ENCODE data around the gene NSD1.

NSD1 gene

DNA sequence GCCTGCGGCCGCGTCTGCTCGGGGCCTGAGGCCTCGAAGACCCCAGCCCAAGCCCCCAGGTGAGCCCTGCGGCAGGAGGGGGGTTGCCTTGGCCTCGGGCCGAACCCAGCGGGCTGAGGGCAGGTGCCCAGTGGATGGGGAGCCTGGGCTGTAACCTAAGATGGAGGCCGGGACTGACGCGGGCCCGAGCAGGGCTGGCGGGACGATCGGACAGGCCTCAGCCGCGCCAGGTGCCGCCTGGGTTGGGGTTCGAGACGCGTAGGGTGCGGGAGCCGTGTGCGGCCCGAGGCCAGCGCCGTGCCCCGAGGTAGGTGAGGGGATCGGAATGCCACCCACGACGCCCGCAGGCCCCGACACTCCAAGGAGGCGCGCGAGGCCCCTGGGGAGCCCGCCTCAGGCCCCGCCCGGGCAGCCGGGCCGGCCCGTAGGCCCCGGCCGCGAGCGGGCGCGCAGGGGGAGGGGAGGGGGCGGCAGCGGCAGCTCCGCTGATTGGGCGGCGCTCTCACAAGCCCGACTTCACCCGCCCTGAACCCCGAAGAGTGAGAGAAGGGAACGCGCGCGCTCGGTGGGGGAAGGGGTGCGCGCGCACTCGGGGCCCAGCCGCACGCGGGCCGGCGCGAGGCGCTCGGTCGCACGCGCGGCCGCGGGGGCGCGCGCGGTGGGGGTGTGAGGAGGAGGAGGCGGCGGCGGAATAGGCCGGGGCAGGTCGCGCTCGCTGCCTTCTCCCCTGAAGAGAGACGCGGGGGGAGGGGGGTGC is at the start of gene NSD1:
NSD1 (plus strand) TSS at position 678 of the 757 bp plus-strand sequence. CDS start 1,331 bp downstream, outside the sequence.
- DNase-seq (ENCODE audit: low read depth) = peak; percentile 82

- no peak for DNase-seq (ENCODE audit: low read depth)
Measured at GRCh38 chr5:177084175-177084574, 49.4 kb upstream of the NSD1 start.

GRCh38 chr5:177085985-177086653 is 47.5 kb upstream of the NSD1 start:
- no peak for DNase-seq (ENCODE audit: low read depth)

DNA sequence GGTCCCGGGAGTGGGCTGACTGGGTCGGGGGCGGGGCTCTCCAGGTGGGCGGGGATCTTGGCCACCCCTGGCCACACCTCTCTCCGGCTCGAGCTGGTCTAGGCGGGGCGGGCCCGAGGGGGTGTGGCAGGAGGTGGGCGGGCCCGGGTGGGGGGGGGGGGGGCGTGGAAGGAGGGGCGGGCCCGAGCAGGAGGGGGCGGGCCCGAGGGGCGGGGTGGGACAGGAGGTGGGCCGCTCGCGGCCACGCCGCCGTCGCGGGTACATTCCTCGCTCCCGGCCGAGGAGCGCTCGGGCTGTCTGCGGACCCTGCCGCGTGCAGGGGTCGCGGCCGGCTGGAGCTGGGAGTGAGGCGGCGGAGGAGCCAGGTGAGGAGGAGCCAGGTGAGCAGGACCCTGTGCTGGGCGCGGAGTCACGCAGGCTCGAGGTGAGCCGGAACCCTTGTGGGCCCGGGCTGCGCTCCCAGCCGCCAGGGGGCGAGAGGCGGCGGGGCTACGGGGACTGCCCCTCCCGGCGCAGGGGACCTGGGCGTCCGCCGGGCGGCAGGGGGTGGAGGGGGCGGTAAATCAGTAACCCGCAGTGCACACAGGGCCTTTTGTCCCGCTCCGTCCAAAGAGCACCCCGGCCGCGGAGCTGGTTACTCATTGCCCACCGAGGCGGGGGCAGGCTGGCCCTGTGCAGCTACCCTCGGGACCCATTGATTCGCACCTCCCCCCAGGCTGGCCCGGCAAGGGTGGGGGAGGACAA is 46.7 kb upstream of the NSD1 start, which contains the start of gene FGFR4:
FGFR4 (plus strand) TSS at position 262 of the 744 bp plus-strand sequence. CDS start 2,688 bp downstream, outside the sequence.
- peak; percentile 46 for DNase-seq (ENCODE audit: low read depth)

DNA sequence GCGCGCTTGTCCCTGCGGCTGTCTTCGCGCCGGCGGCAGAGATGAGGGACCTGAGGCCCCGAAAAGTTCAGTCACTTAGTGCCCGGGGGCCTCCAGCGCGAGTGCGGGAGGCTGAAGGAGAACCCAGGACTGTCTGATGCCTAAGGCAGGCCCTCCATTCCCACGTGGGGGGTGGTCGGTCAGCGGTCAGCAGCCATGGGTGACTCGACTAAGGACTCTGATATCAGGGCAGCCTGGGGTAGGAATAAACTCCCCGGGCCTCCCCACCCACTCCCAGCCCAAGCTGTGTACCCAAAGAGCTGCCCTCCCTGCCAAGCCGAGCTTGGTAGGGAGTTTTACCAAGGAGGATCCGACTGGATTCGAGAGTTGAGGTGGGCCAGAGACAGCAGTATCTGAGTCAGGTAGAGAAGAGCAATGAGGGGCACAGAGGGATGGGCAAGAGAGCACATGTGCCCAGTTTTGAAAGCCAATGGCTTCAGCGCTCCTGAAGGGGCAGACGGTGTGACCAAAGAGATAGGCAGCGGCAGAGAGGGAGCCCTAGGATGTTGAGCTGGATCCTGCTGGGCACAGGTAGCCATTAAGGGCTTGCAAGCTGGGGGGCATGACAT is 46.1 kb upstream of the NSD1 start:
- no peak for DNase-seq (ENCODE audit: low read depth)

- DNase-seq (ENCODE audit: low read depth) = peak; percentile 18
Measured at GRCh38 chr5:177089127-177089526, 44.4 kb upstream of the NSD1 start.

DNA sequence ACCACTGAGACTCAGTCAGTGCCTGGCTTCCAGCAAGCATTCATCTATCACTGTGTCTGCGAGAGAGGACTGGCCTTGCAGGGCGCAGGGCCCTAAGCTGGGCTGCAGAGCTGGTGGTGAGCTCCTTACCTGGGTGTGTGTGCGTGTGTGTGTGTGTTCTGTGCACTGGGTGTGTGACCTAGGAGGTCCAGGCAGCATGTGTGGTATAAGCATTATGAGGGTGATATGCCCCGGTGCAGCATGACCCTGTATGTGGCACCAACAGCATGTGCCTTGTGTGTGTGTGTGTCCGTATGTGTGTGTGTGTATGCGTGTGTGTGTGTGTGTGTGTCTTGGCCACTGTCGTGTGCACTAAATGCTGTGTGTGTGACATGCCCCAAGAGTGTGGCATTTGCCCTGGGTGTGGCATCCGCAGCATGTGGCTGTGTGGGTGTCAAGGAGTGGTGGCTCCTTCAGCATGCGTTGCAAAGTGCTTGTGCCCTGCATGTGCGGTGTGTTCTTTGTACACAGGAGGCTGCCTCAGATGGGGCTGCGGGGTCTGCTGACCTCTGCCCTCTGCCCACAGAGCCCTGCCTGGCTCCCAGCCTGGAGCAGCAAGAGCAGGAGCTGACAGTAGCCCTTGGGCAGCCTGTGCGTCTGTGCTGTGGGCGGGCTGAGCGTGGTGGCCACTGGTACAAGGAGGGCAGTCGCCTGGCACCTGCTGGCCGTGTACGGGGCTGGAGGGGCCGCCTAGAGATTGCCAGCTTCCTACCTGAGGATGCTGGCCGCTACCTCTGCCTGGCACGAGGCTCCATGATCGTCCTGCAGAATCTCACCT is 43.5 kb upstream of the NSD1 start:
- DNase-seq (ENCODE audit: low read depth) = no peak

DNA sequence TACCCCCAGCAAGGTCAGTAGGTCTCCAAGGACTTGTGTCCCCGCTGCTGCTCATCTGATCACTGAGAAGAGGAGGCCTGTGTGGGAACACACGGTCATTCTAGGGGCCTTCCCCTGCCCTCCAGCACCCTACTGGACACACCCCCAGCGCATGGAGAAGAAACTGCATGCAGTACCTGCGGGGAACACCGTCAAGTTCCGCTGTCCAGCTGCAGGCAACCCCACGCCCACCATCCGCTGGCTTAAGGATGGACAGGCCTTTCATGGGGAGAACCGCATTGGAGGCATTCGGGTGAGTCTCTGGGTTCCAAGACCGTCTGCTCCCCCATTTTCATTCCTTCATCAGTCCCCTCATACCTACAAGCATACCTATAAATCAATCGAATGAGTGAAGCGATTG is 42.8 kb upstream of the NSD1 start:
- no peak for DNase-seq (ENCODE audit: low read depth)

GRCh38 chr5:177091232-177091631 is 42.3 kb upstream of the NSD1 start:
- DNase-seq (ENCODE audit: low read depth) = no peak

DNA sequence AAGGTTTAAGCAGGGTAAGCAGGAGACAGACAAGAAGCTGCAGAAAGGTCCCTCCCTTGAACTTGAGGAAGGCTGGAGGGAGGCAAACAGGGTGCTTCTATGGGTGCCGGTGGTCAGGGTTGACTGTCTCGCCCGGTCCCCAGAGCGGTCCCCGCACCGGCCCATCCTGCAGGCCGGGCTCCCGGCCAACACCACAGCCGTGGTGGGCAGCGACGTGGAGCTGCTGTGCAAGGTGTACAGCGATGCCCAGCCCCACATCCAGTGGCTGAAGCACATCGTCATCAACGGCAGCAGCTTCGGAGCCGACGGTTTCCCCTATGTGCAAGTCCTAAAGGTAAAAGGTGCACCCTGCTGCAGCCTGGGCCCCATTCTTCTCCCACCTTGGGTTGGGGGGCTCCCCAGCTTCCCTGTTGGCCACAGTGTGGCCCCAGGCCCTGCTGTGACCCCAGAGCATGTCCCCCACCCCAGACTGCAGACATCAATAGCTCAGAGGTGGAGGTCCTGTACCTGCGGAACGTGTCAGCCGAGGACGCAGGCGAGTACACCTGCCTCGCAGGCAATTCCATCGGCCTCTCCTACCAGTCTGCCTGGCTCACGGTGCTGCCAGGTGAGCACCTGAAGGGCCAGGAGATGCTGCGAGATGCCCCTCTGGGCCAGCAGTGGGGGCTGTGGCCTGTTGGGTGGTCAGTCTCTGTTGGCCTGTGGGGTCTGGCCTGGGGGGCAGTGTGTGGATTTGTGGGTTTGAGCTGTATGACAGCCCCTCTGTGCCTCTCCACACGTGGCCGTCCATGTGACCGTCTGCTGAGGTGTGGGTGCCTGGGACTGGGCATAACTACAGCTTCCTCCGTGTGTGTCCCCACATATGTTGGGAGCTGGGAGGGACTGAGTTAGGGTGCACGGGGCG is 41.1 kb upstream of the NSD1 start:
- DNase-seq (ENCODE audit: low read depth) = no peak

DNA sequence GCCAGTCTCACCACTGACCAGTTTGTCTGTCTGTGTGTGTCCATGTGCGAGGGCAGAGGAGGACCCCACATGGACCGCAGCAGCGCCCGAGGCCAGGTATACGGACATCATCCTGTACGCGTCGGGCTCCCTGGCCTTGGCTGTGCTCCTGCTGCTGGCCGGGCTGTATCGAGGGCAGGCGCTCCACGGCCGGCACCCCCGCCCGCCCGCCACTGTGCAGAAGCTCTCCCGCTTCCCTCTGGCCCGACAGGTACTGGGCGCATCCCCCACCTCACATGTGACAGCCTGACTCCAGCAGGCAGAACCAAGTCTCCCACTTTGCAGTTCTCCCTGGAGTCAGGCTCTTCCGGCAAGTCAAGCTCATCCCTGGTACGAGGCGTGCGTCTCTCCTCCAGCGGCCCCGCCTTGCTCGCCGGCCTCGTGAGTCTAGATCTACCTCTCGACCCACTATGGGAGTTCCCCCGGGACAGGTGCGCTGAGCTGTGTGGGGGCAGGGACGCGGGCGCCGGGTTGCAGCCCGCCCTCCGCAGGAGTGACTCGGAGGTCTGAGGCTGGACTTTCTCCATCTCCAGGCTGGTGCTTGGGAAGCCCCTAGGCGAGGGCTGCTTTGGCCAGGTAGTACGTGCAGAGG is 40.4 kb upstream of the NSD1 start:
- DNase-seq (ENCODE audit: low read depth) = no peak

DNA sequence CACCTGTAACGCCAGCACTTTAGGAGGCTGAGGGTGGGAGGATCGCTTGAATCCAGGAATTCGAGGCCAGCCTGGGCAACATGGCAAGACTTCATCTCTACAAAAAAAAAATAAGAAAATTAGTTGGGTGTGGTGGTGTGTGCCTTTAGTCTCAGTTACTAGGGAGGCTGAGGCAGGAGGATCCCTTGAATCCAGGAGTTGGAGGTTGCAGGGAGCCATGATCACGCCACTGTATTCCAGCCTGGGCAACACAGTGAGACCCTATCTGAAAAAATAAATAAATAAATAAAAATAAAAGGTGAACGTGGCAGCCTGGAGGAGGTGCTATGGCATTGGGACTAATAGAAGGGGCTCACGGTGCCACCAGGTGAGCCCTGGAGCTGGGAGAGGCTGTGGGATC is 39.8 kb upstream of the NSD1 start:
- DNase-seq (ENCODE audit: low read depth) = no peak

- DNase-seq (ENCODE audit: low read depth) = peak; percentile 70
Measured at GRCh38 chr5:177094224-177095087, 39.1 kb upstream of the NSD1 start.

DNA sequence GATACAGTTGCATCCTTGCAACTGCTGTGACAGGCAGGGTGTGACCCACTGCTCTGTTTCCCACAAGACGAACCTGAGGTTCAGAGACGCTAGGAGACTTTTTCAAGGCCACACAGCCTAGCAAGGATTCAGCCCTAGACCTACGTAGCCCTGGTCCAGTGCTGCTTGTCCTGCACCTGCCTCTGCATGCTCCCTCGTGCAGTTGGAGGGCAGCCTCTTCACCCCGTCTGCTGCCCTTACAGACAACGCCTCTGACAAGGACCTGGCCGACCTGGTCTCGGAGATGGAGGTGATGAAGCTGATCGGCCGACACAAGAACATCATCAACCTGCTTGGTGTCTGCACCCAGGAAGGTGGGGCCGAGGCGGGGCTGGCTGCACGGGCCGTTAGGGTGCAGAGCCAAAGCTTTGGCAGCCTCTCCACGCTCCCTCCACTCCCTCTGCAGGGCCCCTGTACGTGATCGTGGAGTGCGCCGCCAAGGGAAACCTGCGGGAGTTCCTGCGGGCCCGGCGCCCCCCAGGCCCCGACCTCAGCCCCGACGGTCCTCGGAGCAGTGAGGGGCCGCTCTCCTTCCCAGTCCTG is 38.4 kb upstream of the NSD1 start:
- no peak for DNase-seq (ENCODE audit: low read depth)

GRCh38 chr5:177096162-177097015 is 37.2 kb upstream of the NSD1 start:
- DNase-seq (ENCODE audit: low read depth) = no peak

GRCh38 chr5:177097016-177097985 is 36.3 kb upstream of the NSD1 start:
- no peak for DNase-seq (ENCODE audit: low read depth)
